ENCODE data around the gene RMC1.
A peak's percentile ranks its signal among the peaks of the same experiment; 100 is the strongest.
"Not testable (repeated sequence)": the region's sequence is repeated elsewhere in the genome, so short reads cannot be mapped to it uniquely, and the experiment has no call there.

Gene RMC1

GRCh38 chr18:23563377-23564043 lies 60.2 kb downstream of the RMC1 start:
- DNase-seq (ENCODE audit: low read depth) = no peak

GRCh38 chr18:23565916-23566547 lies 62.7 kb downstream of the RMC1 start:
- DNase-seq (ENCODE audit: low read depth) = no peak

- DNase-seq (ENCODE audit: low read depth) = no peak
Observed at GRCh38 chr18:23567671-23568070, 64.4 kb downstream of the RMC1 start.

- no peak for DNase-seq (ENCODE audit: low read depth)
Observed at GRCh38 chr18:23568281-23569138, 65.2 kb downstream of the RMC1 start.

- no peak for DNase-seq (ENCODE audit: low read depth)
Observed at GRCh38 chr18:23569299-23570063, 66.2 kb downstream of the RMC1 start.

GRCh38 chr18:23570912-23571504 lies 67.7 kb downstream of the RMC1 start:
- no peak for DNase-seq (ENCODE audit: low read depth)

GRCh38 chr18:23572012-23572411 lies 68.7 kb downstream of the RMC1 start:
- DNase-seq (ENCODE audit: low read depth) = no peak

- DNase-seq (ENCODE audit: low read depth) = no peak
Observed at GRCh38 chr18:23572570-23572969, 69.3 kb downstream of the RMC1 start.

- DNase-seq (ENCODE audit: low read depth) = no peak
Observed at GRCh38 chr18:23573020-23573419, 69.7 kb downstream of the RMC1 start.

- DNase-seq (ENCODE audit: low read depth) = no peak
Observed at GRCh38 chr18:23573626-23574431, 70.5 kb downstream of the RMC1 start.

- DNase-seq (ENCODE audit: low read depth) = no peak
Observed at GRCh38 chr18:23574611-23575308, 71.4 kb downstream of the RMC1 start.

GRCh38 chr18:23575309-23575651 lies 72.0 kb downstream of the RMC1 start:
- no peak for DNase-seq (ENCODE audit: low read depth)

- not testable (repeated sequence) for DNase-seq (ENCODE audit: low read depth)
Observed at GRCh38 chr18:23577521-23577920, 74.2 kb downstream of the RMC1 start.

GRCh38 chr18:23578067-23578701 lies 74.9 kb downstream of the RMC1 start:
- DNase-seq (ENCODE audit: low read depth) = no peak

- DNase-seq (ENCODE audit: low read depth) = no peak
Observed at GRCh38 chr18:23578891-23579653, 75.8 kb downstream of the RMC1 start.

GRCh38 chr18:23580677-23581367 lies 77.5 kb downstream of the RMC1 start:
- DNase-seq (ENCODE audit: low read depth) = peak; percentile 68

Measured in GM04503 (cell line).